Loucy (cell line): Measurements from ENCODE around the gene UGT3A1.

Source experiments
- CTCF ChIP-seq: fragments of 200-600 bp; sonication (generic); conservative IDR thresholded peaks from 2 replicates; pipeline ENCODE4 v1.5.1; 2014; ENCODE audit warnings: mild to moderate bottlenecking, antibody characterized with exemption, low read length
- EZH2phosphoT487 ChIP-seq: fragments of 200-600 bp; IDR thresholded peaks from 2 replicates; pipeline ENCODE4 v1.6.1; 2018; ENCODE audit warnings: antibody characterized with exemption, mild to moderate bottlenecking, moderate library complexity, borderline replicate concordance

- TF ChIP-seq CTCF (no peak), EZH2phosphoT487 (no peak)
Measured at GRCh38 chr5:36033047-36033446, 41.9 kb upstream of the UGT3A1 start.
